D721Med (cell line): ENCODE measurements around the gene IL12A.

ENCODE experiments used
- DNase-seq: peaks from one replicate; pipeline ENCODE4 v3.0.0; 2011; ENCODE audit warnings: low spot score; ENCODE audit not compliant: insufficient read length
- FAIRE-seq: peaks from 2 replicates; lab custom pipeline; 2011; peaks lifted over from hg19 to GRCh38; lab: Jason Lieb, UNC
- TF ChIP-seq, protein P1 (sequence below): IDR thresholded peaks from 2 replicates; pipeline ENCODE4 v1.5.1; 2012; ENCODE audit warnings: mild to moderate bottlenecking, control low read depth; ENCODE audit not compliant: insufficient read depth; ENCODE audit errors: missing control alignments

Gene IL12A

DNA sequence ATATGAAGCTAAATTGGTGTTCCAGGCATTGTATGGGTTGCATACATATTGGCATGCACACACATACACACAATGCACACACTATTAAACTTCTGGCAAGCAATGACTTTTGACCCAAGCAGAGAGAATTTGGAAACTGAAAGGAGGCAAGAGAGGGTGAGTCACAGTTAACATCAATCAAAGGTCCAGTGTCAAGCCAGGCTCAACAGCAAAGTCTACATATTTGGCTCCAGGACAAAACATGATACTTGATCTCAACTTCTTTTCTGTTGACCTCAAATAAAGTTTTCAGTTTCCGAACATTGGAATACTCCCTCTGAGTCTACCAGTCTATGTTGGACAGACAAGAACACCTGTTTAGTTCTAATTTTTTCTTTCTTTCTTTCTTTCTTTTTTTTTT is 28.3 kb downstream of the IL12A start:
- DNase-seq (no peak), FAIRE-seq (no peak)
- TF ChIP-seq, protein P1, sequence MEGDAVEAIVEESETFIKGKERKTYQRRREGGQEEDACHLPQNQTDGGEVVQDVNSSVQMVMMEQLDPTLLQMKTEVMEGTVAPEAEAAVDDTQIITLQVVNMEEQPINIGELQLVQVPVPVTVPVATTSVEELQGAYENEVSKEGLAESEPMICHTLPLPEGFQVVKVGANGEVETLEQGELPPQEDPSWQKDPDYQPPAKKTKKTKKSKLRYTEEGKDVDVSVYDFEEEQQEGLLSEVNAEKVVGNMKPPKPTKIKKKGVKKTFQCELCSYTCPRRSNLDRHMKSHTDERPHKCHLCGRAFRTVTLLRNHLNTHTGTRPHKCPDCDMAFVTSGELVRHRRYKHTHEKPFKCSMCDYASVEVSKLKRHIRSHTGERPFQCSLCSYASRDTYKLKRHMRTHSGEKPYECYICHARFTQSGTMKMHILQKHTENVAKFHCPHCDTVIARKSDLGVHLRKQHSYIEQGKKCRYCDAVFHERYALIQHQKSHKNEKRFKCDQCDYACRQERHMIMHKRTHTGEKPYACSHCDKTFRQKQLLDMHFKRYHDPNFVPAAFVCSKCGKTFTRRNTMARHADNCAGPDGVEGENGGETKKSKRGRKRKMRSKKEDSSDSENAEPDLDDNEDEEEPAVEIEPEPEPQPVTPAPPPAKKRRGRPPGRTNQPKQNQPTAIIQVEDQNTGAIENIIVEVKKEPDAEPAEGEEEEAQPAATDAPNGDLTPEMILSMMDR: no peak

- no peak for FAIRE-seq
- TF ChIP-seq, protein P1: no peak
- DNase-seq: no peak
These were observed 30.3 kb downstream of the IL12A start for GRCh38 chr3:160018959-160019358.

DNA sequence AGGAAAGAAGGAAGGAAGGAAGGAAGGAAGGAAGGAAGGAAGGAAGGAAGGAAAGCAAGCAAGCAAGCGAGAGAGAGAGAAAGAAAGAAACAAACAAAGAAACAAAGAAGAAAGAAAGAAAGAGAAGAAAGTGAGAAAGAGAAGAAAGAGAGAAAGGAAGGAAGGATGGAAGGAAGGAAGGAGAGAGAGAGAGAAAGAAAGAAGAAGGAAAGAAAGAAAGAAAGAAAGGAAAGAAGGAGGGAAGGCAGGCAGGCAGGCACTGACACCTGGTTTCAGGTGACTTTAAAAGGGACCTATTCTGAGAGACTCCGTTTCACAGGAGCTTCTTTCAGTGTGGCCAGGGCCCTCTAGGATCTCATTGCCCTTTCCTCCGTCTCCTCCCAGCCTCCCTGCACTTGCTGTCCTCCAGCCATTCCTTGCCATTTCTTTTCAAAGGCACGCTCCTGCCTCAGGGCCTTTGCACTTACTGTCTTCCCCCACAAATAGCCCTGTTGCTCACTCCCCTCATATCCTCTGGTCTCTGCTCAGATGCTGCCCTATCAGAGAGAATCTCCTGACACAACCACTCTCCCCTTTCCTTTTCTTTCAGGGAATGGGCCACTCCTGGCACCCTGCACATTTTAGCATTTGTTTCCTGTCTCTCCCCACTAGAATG is 31.5 kb downstream of the IL12A start:
- FAIRE-seq: no peak
- DNase-seq: no peak
- TF ChIP-seq, protein P1: no peak

DNA sequence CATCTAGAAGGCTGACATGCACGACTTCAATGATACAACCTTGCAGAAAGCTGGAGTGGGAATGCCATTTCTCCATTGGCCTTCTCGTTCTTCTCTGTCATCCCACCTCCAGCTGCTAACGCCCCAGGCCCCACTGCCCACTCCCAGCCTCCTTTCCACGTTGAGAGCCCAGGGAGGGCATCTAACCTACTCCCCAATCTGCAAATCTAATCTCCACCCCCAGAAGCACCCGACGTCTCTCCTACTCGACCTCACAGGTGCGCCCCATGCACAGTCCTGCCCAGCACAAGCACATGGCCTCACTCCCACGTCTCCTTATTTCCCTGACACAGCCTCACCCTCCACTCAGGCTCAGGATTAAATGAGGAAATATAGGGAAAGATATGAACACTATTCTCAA is 33.4 kb downstream of the IL12A start:
- TF ChIP-seq, protein P1: no peak
- DNase-seq (no peak), FAIRE-seq (no peak)

DNA sequence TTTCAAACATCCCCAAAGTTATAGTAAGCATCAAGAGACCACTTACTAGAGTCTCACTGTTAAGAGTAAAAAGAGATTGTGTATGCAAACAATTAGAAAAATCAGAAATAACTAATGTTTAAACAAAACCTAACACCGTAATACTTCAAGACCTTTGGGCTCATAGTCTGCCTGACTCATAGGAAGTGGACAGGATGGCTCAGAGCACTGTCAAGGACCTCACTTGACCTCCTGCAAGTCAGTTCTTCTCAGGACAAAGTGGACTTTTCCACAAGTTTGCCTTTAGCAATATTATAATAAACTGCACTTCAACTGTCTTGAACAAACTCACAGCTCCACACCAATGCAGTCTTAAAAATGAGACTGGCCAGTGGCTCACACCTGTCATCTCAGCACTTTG is 34.8 kb downstream of the IL12A start:
- no peak for FAIRE-seq
- no peak for DNase-seq
- TF ChIP-seq, protein P1: no peak

GRCh38 chr3:160027541-160028195 is 39.0 kb downstream of the IL12A start:
- FAIRE-seq: no peak
- TF ChIP-seq, protein P1: no peak

GRCh38 chr3:160035757-160036156 is 47.1 kb downstream of the IL12A start:
- FAIRE-seq (no peak), DNase-seq (no peak)
- TF ChIP-seq, protein P1: no peak

More at GRCh38 chr3:160027541-160028195, 39.0 kb downstream of the IL12A start:
- no peak for DNase-seq
